ENCODE data around the gene MLXIP. TPM values are rescaled to one million over a fixed set of nuclear protein-coding genes. Genes with fewer than 3 reads are reported as not detected.
"Not testable (repeated sequence)": the region's sequence is repeated elsewhere in the genome, so short reads cannot be mapped to it uniquely, and the experiment has no call there.

MLXIP gene
- total and polyA plus RNA-seq, 2 donors from 2014 or later, result 10.9 to 67.6 TPM

GRCh38 chr12:122116707-122117535 lies 38.4 kb downstream of the MLXIP start:
- intact Hi-C loops (cut with DNase I), result no loop called here
- no peaks in the 10 kb centered on the region for H3K36me3 ChIP-seq (ENCODE audit: control insufficient read depth in 2 of 3, insufficient read depth in 3 of 3, low read length in 3 of 3)
- TF ChIP-seq CTCF (IDR thresholded peaks at IDR 0.05; ENCODE audit: borderline replicate concordance, extremely low read depth, insufficient read depth), result no peak
- peak in 2 of 5 donors; percentile 36 to 46 for DNase-seq
- H3K9ac ChIP-seq (ENCODE audit: low read length in 3 of 3), result peak overlapping the region in 1 of 3 donors; percentile 7
- H3K27me3 ChIP-seq (ENCODE audit: control insufficient read depth, insufficient read depth, low read length), result no peaks in the 10 kb centered on the region
- no peak overlapping the region for H3K27ac ChIP-seq (ENCODE audit: low read depth in 2 of 2, low read length in 2 of 2)
- no peak for FAIRE-seq
- H3K4me3 ChIP-seq (ENCODE audit: low read length in 3 of 3), result no peak overlapping the region
- peaks cover 0 to 16% (median 8%) of the 10 kb centered on the region in 3 donors for H3K4me1 ChIP-seq (ENCODE audit: control insufficient read depth in 2 of 3, insufficient read depth in 2 of 3, low read depth in 1 of 3, low read length in 3 of 3)
- H3K9me3 ChIP-seq (ENCODE audit: control insufficient read depth in 2 of 3, insufficient read depth in 1 of 3, low read length in 3 of 3), result no peaks in the 10 kb centered on the region

- H3K36me3 ChIP-seq (ENCODE audit: control insufficient read depth in 2 of 3, insufficient read depth in 3 of 3, low read length in 3 of 3), result no peaks in the 10 kb centered on the region
- H3K4me3 ChIP-seq (ENCODE audit: low read length in 3 of 3), result no peak overlapping the region
- H3K4me1 ChIP-seq (ENCODE audit: control insufficient read depth in 2 of 3, insufficient read depth in 2 of 3, low read depth in 1 of 3, low read length in 3 of 3), result peaks cover 0 to 18% (median 9%) of the 10 kb centered on the region in 3 donors
- no peaks in the 10 kb centered on the region for H3K27me3 ChIP-seq (ENCODE audit: control insufficient read depth, insufficient read depth, low read length)
- no peaks in the 10 kb centered on the region for H3K9me3 ChIP-seq (ENCODE audit: control insufficient read depth in 2 of 3, insufficient read depth in 1 of 3, low read length in 3 of 3)
- no peak overlapping the region for H3K27ac ChIP-seq (ENCODE audit: low read depth in 2 of 2, low read length in 2 of 2)
- intact Hi-C loops (cut with DNase I), result no loop called here
- no peak for DNase-seq
- FAIRE-seq, result no peak
- no peak overlapping the region for H3K9ac ChIP-seq (ENCODE audit: low read length in 3 of 3)
- no peak for TF ChIP-seq CTCF (IDR thresholded peaks at IDR 0.05; ENCODE audit: borderline replicate concordance, extremely low read depth, insufficient read depth)
Measured at GRCh38 chr12:122117979-122118378, 39.4 kb downstream of the MLXIP start.

- not testable (repeated sequence) for H3K27me3 ChIP-seq (ENCODE audit: control insufficient read depth, insufficient read depth, low read length); H3K9me3 ChIP-seq (ENCODE audit: control insufficient read depth in 2 of 3, insufficient read depth in 1 of 3, low read length in 3 of 3); H3K27ac ChIP-seq (ENCODE audit: low read depth in 2 of 2, low read length in 2 of 2); H3K36me3 ChIP-seq (ENCODE audit: control insufficient read depth in 2 of 3, insufficient read depth in 3 of 3, low read length in 3 of 3); H3K4me3 ChIP-seq (ENCODE audit: low read length in 3 of 3); FAIRE-seq; H3K9ac ChIP-seq (ENCODE audit: low read length in 3 of 3)
- peaks cover 0 to 27% (median 23%) of the 10 kb centered on the region in 3 donors for H3K4me1 ChIP-seq (ENCODE audit: control insufficient read depth in 2 of 3, insufficient read depth in 2 of 3, low read depth in 1 of 3, low read length in 3 of 3)
- intact Hi-C loops (cut with DNase I), result loop anchor here (5.0 kb wide), 1 partner anchor 64 kb away; no protein-coding TSS in a partner anchor
- peak in 1 of 5 donors; percentile 64 for DNase-seq
Measured at GRCh38 chr12:122121341-122121740, 42.8 kb downstream of the MLXIP start.

- H3K9ac ChIP-seq (ENCODE audit: low read length in 3 of 3), result no peak overlapping the region
- H3K9me3 ChIP-seq (ENCODE audit: control insufficient read depth in 2 of 3, insufficient read depth in 1 of 3, low read length in 3 of 3), result no peaks in the 10 kb centered on the region
- TF ChIP-seq CTCF (IDR thresholded peaks at IDR 0.05; ENCODE audit: borderline replicate concordance, extremely low read depth, insufficient read depth), result no peak
- FAIRE-seq (no peak), DNase-seq (peak in 1 of 5 donors; percentile 59)
- intact Hi-C loops (cut with DNase I), result loop anchor here (5.0 kb wide), 1 partner anchor 64 kb away; no protein-coding TSS in a partner anchor
- H3K4me1 ChIP-seq (ENCODE audit: control insufficient read depth in 2 of 3, insufficient read depth in 2 of 3, low read depth in 1 of 3, low read length in 3 of 3), result peaks cover 0 to 28% (median 24%) of the 10 kb centered on the region in 3 donors
- no peaks in the 10 kb centered on the region for H3K27me3 ChIP-seq (ENCODE audit: control insufficient read depth, insufficient read depth, low read length)
- H3K4me3 ChIP-seq (ENCODE audit: low read length in 3 of 3), result no peak overlapping the region
- H3K36me3 ChIP-seq (ENCODE audit: control insufficient read depth in 2 of 3, insufficient read depth in 3 of 3, low read length in 3 of 3), result no peaks in the 10 kb centered on the region
- H3K27ac ChIP-seq (ENCODE audit: low read depth in 2 of 2, low read length in 2 of 2), result no peak overlapping the region
Measured at GRCh38 chr12:122121745-122122144, 43.2 kb downstream of the MLXIP start.
